Measurements from ENCODE around the gene NEK6. TPM values are rescaled to one million over a fixed set of nuclear protein-coding genes. Genes with fewer than 3 reads are reported as not detected.
A peak's percentile ranks its signal among the peaks of the same experiment; 100 is the strongest.

Gene NEK6
- total RNA-seq, 1 experiment from 2014 or later, result 57.9 TPM

DNA sequence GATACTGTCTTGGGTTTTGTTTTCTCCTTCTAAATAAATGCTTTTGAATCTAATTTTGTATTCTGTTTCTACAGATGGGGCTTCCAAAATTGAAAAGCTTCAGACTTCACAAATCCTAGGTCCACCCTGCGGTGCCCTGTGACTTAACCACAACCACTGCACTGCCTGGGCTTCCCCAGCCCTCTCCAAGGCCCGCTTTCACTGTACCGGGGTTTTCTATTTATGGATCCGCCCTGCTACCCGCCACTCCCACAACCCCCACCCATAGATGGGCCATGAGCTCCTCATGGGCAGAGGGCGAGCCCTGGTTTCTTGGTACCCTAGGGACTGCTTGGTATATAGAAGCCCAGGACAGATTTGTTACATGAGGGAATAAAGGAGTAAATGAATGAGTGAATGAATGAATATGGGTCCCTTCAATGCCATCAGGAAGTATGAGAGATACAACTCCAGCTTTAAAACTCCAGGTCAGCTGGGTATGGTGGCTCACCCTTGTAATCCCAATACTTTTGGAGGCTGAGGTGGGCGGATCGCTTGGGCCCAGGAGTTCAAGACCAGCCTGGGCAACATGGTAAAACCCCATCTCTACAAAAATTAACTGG is 39.8 kb upstream of the NEK6 start:
- CTCF ChIA-PET, result no interaction called here
- no TSS peak for BruUV-seq (replicated peaks)
- POLR2A ChIA-PET (ENCODE audit: unreplicated experiment), result interaction anchor here (0.6 kb wide), 1 partner anchor 245 kb away, joined by 7 read pairs; no protein-coding TSS in a partner anchor
- H3K9me2 ChIP-seq (ENCODE audit: insufficient read depth), result no peaks in the 10 kb centered on the region
- DNase-seq, result no peak
- no peaks in the 10 kb centered on the region for H3K36me3 ChIP-seq (ENCODE audit: low read depth)
- peaks cover 4% of the 10 kb centered on the region; the same call in 1 of the 2 replicates for H3F3A ChIP-seq (ENCODE audit: insufficient read depth, low read depth)
- no peaks in the 10 kb centered on the region for H3K79me2 ChIP-seq (ENCODE audit: low read depth)
- H3K9me3 ChIP-seq (ENCODE audit: insufficient read depth, low read depth), result no peaks in the 10 kb centered on the region
- H3K4me1 ChIP-seq (replicated peaks; ENCODE audit: insufficient read depth), result peaks cover 38% of the 10 kb centered on the region
- no peaks in the 10 kb centered on the region for H4K20me1 ChIP-seq (ENCODE audit: insufficient read depth)
- H3K27me3 ChIP-seq (ENCODE audit: insufficient read depth, low read depth), result no peaks in the 10 kb centered on the region
- no peak overlapping the region for H3K4me3 ChIP-seq
- no peak overlapping the region for H2AFZ ChIP-seq
- intact Hi-C loops (cut with micrococcal nuclease; ENCODE audit: unreplicated experiment), result no loop called here
- H3K27ac ChIP-seq, result peak overlapping the region; percentile 28; the same call in 1 of the 2 replicates
- TF ChIP-seq EZH2 (IDR thresholded peaks at IDR 0.05; ENCODE audit: low read depth) (no peak), CTCF (conservative IDR thresholded peaks at IDR 0.05) (no peak)
- H3K4me2 ChIP-seq, result no peak overlapping the region

- Histone ChIP-seq H4K20me1 (ENCODE audit: insufficient read depth) (no peaks in the 10 kb centered on the region), H3K4me3 (no peak overlapping the region), H3K27me3 (ENCODE audit: insufficient read depth, low read depth) (no peaks in the 10 kb centered on the region), H2AFZ (no peak overlapping the region), H3K4me1 (replicated peaks; ENCODE audit: insufficient read depth) (peaks cover 40% of the 10 kb centered on the region), H3F3A (ENCODE audit: insufficient read depth, low read depth) (no peaks in the 10 kb centered on the region; the same call in 1 of the 2 replicates), H3K79me2 (ENCODE audit: low read depth) (no peaks in the 10 kb centered on the region), H3K36me3 (ENCODE audit: low read depth) (no peaks in the 10 kb centered on the region), H3K4me2 (peak overlapping the region; percentile 58), H3K27ac (peak overlapping the region; percentile 28; the same call in 1 of the 2 replicates), H3K9me2 (ENCODE audit: insufficient read depth) (no peaks in the 10 kb centered on the region), H3K9me3 (ENCODE audit: insufficient read depth, low read depth) (no peaks in the 10 kb centered on the region)
- ChIA-PET CTCF (no interaction called here), POLR2A (ENCODE audit: unreplicated experiment) (interaction anchor here (0.6 kb wide), 1 partner anchor 245 kb away, joined by 7 read pairs; no protein-coding TSS in a partner anchor)
- intact Hi-C loops (cut with micrococcal nuclease; ENCODE audit: unreplicated experiment), result no loop called here
- no peak; the same call in 1 of the 2 replicates for TF ChIP-seq CTCF (conservative IDR thresholded peaks at IDR 0.05)
- TF ChIP-seq EZH2 (IDR thresholded peaks at IDR 0.05; ENCODE audit: low read depth), result no peak
- BruUV-seq (replicated peaks), result no TSS peak
- peak; percentile 69 to 79 for DNase-seq
Measured at GRCh38 chr9:124218438-124218982, 39.2 kb upstream of the NEK6 start.

GRCh38 chr9:124218987-124219461 is 38.7 kb upstream of the NEK6 start:
- ChIA-PET CTCF (no interaction called here), POLR2A (ENCODE audit: unreplicated experiment) (no interaction called here)
- Histone ChIP-seq H4K20me1 (ENCODE audit: insufficient read depth) (no peaks in the 10 kb centered on the region), H3K4me3 (no peak overlapping the region), H3K79me2 (ENCODE audit: low read depth) (no peaks in the 10 kb centered on the region), H3F3A (ENCODE audit: insufficient read depth, low read depth) (no peaks in the 10 kb centered on the region; the same call in 1 of the 2 replicates), H3K4me2 (peak overlapping the region; percentile 58), H3K27ac (no peak overlapping the region), H3K9me3 (ENCODE audit: insufficient read depth, low read depth) (no peaks in the 10 kb centered on the region), H3K9me2 (ENCODE audit: insufficient read depth) (no peaks in the 10 kb centered on the region), H3K27me3 (ENCODE audit: insufficient read depth, low read depth) (no peaks in the 10 kb centered on the region), H3K4me1 (replicated peaks; ENCODE audit: insufficient read depth) (peaks cover 46% of the 10 kb centered on the region), H3K36me3 (ENCODE audit: low read depth) (no peaks in the 10 kb centered on the region), H2AFZ (no peak overlapping the region)
- intact Hi-C loops (cut with micrococcal nuclease; ENCODE audit: unreplicated experiment), result no loop called here
- TF ChIP-seq EZH2 (IDR thresholded peaks at IDR 0.05; ENCODE audit: low read depth) (no peak), CTCF (conservative IDR thresholded peaks at IDR 0.05) (no peak)
- DNase-seq, result no peak
- no TSS peak for BruUV-seq (replicated peaks)

Measured in PC-9 (cell line).